ENCODE data around the gene OGG1.

The OGG1 gene

GRCh38 chr3:9787714-9788113 is 38.0 kb downstream of the OGG1 start:
- peaks cover 52% of the 10 kb centered on the region for H3K36me3 Mint-ChIP-seq (ENCODE audit: low read depth)
- H3K4me3 Mint-ChIP-seq, result peak overlapping the region; percentile 60
- H3K27me3 Mint-ChIP-seq (ENCODE audit: low read depth), result no peaks in the 10 kb centered on the region
- no peaks in the 10 kb centered on the region for H3K9me3 Mint-ChIP-seq
- peak; percentile 65 for DNase-seq (ENCODE audit: low spot score)
- peak overlapping the region; percentile 91 for H3K27ac Mint-ChIP-seq
- H3K4me1 Mint-ChIP-seq (ENCODE audit: low read depth), result peaks cover 47% of the 10 kb centered on the region

GRCh38 chr3:9791127-9791526 is 41.4 kb downstream of the OGG1 start:
- no peak for DNase-seq (ENCODE audit: low spot score)
- Mint-ChIP-seq H3K27ac (peak overlapping the region; percentile 99), H3K9me3 (no peaks in the 10 kb centered on the region), H3K4me3 (peak overlapping the region; percentile 98), H3K27me3 (ENCODE audit: low read depth) (no peaks in the 10 kb centered on the region), H3K36me3 (ENCODE audit: low read depth) (peaks cover 54% of the 10 kb centered on the region), H3K4me1 (ENCODE audit: low read depth) (peaks cover 53% of the 10 kb centered on the region)

- no peak for DNase-seq (ENCODE audit: low spot score)
- H3K27me3 Mint-ChIP-seq (ENCODE audit: low read depth), result no peaks in the 10 kb centered on the region
- peak overlapping the region; percentile 99 for H3K27ac Mint-ChIP-seq
- peak overlapping the region; percentile 98 for H3K4me3 Mint-ChIP-seq
- no peaks in the 10 kb centered on the region for H3K9me3 Mint-ChIP-seq
- peaks cover 49% of the 10 kb centered on the region for H3K36me3 Mint-ChIP-seq (ENCODE audit: low read depth)
- H3K4me1 Mint-ChIP-seq (ENCODE audit: low read depth), result peaks cover 49% of the 10 kb centered on the region
Measured at GRCh38 chr3:9791790-9792404, 42.1 kb downstream of the OGG1 start.

- no peaks in the 10 kb centered on the region for H3K9me3 Mint-ChIP-seq
- peak within 1 kb of the TSS; percentile 98 for H3K4me3 Mint-ChIP-seq
- peaks cover 48% of the 10 kb centered on the region for H3K4me1 Mint-ChIP-seq (ENCODE audit: low read depth)
- H3K36me3 Mint-ChIP-seq (ENCODE audit: low read depth), result peaks cover 53% of the 10 kb centered on the region
- H3K27ac Mint-ChIP-seq, result peak within 1 kb of the TSS; percentile 99
- DNase-seq (ENCODE audit: low spot score), result peak; percentile 91
- H3K27me3 Mint-ChIP-seq (ENCODE audit: low read depth), result no peaks in the 10 kb centered on the region
Measured at GRCh38 chr3:9792405-9793160, 42.8 kb downstream of the OGG1 start, which contains the start of the genes ARPC4 and TADA3. TSS of gene ARPC4 (plus strand) at chr3:9793082. CDS start at chr3:9793122, 40 bp downstream. TSS of gene TADA3 (minus strand) at chr3:9792473. CDS start at chr3:9791466, 1,007 bp downstream.

- H3K4me3 Mint-ChIP-seq, result peak overlapping the region; percentile 98
- H3K4me1 Mint-ChIP-seq (ENCODE audit: low read depth), result peaks cover 44% of the 10 kb centered on the region
- H3K36me3 Mint-ChIP-seq (ENCODE audit: low read depth), result peaks cover 57% of the 10 kb centered on the region
- peak overlapping the region; percentile 99 for H3K27ac Mint-ChIP-seq
- no peaks in the 10 kb centered on the region for H3K9me3 Mint-ChIP-seq
- DNase-seq (ENCODE audit: low spot score), result no peak
- H3K27me3 Mint-ChIP-seq (ENCODE audit: low read depth), result no peaks in the 10 kb centered on the region
Measured at GRCh38 chr3:9793161-9793781, 43.5 kb downstream of the OGG1 start.

GRCh38 chr3:9794400-9794799 is 44.6 kb downstream of the OGG1 start:
- Mint-ChIP-seq H3K27me3 (ENCODE audit: low read depth) (no peaks in the 10 kb centered on the region), H3K9me3 (no peaks in the 10 kb centered on the region), H3K4me3 (peak overlapping the region; percentile 98), H3K27ac (peak overlapping the region; percentile 74), H3K36me3 (ENCODE audit: low read depth) (peaks cover 56% of the 10 kb centered on the region), H3K4me1 (ENCODE audit: low read depth) (peaks cover 42% of the 10 kb centered on the region)
- DNase-seq (ENCODE audit: low spot score), result no peak

GRCh38 chr3:9795207-9795606 is 45.5 kb downstream of the OGG1 start:
- no peak for DNase-seq (ENCODE audit: low spot score)
- peaks cover 38% of the 10 kb centered on the region for H3K4me1 Mint-ChIP-seq (ENCODE audit: low read depth)
- H3K9me3 Mint-ChIP-seq, result no peaks in the 10 kb centered on the region
- H3K4me3 Mint-ChIP-seq, result peak overlapping the region; percentile 71
- peak overlapping the region; percentile 49 for H3K27ac Mint-ChIP-seq
- peaks cover 56% of the 10 kb centered on the region for H3K36me3 Mint-ChIP-seq (ENCODE audit: low read depth)
- no peaks in the 10 kb centered on the region for H3K27me3 Mint-ChIP-seq (ENCODE audit: low read depth)

GRCh38 chr3:9797196-9797945 is 47.6 kb downstream of the OGG1 start:
- Mint-ChIP-seq H3K27me3 (ENCODE audit: low read depth) (no peaks in the 10 kb centered on the region), H3K9me3 (no peaks in the 10 kb centered on the region), H3K36me3 (ENCODE audit: low read depth) (peaks cover 61% of the 10 kb centered on the region), H3K4me3 (no peak overlapping the region), H3K4me1 (ENCODE audit: low read depth) (peaks cover 25% of the 10 kb centered on the region), H3K27ac (no peak overlapping the region)
- no peak for DNase-seq (ENCODE audit: low spot score)

GRCh38 chr3:9800529-9800928 is 50.8 kb downstream of the OGG1 start:
- H3K4me3 Mint-ChIP-seq, result no peak overlapping the region
- peaks cover 15% of the 10 kb centered on the region for H3K4me1 Mint-ChIP-seq (ENCODE audit: low read depth)
- no peaks in the 10 kb centered on the region for H3K9me3 Mint-ChIP-seq
- no peak for DNase-seq (ENCODE audit: low spot score)
- no peaks in the 10 kb centered on the region for H3K27me3 Mint-ChIP-seq (ENCODE audit: low read depth)
- H3K27ac Mint-ChIP-seq, result no peak overlapping the region
- H3K36me3 Mint-ChIP-seq (ENCODE audit: low read depth), result peaks cover 69% of the 10 kb centered on the region

- Mint-ChIP-seq H3K27me3 (ENCODE audit: low read depth) (no peaks in the 10 kb centered on the region), H3K27ac (no peak overlapping the region), H3K4me1 (ENCODE audit: low read depth) (peaks cover 13% of the 10 kb centered on the region), H3K4me3 (no peak overlapping the region), H3K9me3 (no peaks in the 10 kb centered on the region), H3K36me3 (ENCODE audit: low read depth) (peaks cover 73% of the 10 kb centered on the region)
- no peak for DNase-seq (ENCODE audit: low spot score)
Measured at GRCh38 chr3:9803494-9803893, 53.7 kb downstream of the OGG1 start.

- Mint-ChIP-seq H3K27me3 (ENCODE audit: low read depth) (no peaks in the 10 kb centered on the region), H3K9me3 (no peaks in the 10 kb centered on the region), H3K4me1 (ENCODE audit: low read depth) (peaks cover 25% of the 10 kb centered on the region), H3K4me3 (no peak overlapping the region), H3K36me3 (ENCODE audit: low read depth) (peaks cover 70% of the 10 kb centered on the region), H3K27ac (no peak overlapping the region)
- no peak for DNase-seq (ENCODE audit: low spot score)
Measured at GRCh38 chr3:9804996-9805395, 55.2 kb downstream of the OGG1 start.

- Mint-ChIP-seq H3K4me3 (no peak overlapping the region), H3K9me3 (no peaks in the 10 kb centered on the region), H3K27ac (no peak overlapping the region), H3K27me3 (ENCODE audit: low read depth) (no peaks in the 10 kb centered on the region), H3K36me3 (ENCODE audit: low read depth) (peaks cover 66% of the 10 kb centered on the region), H3K4me1 (ENCODE audit: low read depth) (peaks cover 31% of the 10 kb centered on the region)
- no peak for DNase-seq (ENCODE audit: low spot score)
Measured at GRCh38 chr3:9806137-9806536, 56.4 kb downstream of the OGG1 start.
